Measurements from ENCODE around the gene PTH2. TPM values are rescaled to one million over a fixed set of nuclear protein-coding genes. Genes with fewer than 3 reads are reported as not detected.

PTH2 gene
- polyA plus RNA-seq, 1 donor from 2014 or later: not detected

GRCh38 chr19:49380391-49380790 lies 42.9 kb downstream of the PTH2 start:
- H2AFZ ChIP-seq (ENCODE audit: low read depth, low read length): no peak overlapping the region
- no peak overlapping the region for H3K27ac ChIP-seq (ENCODE audit: low read length)
- no peaks in the 10 kb centered on the region for H3K36me3 ChIP-seq (ENCODE audit: insufficient read depth, low read length)
- H3K4me2 ChIP-seq (ENCODE audit: low read length): no peak overlapping the region
- TF ChIP-seq EP300 (conservative IDR thresholded peaks at IDR 0.05; ENCODE audit: poor library complexity, severe bottlenecking) (no peak), MXI1 (conservative IDR thresholded peaks at IDR 0.05; ENCODE audit: poor library complexity, severe bottlenecking) (no peak), POLR2AphosphoS5 (IDR thresholded peaks at IDR 0.05) (no peak), RAD21 (conservative IDR thresholded peaks at IDR 0.05) (no peak), SMC3 (conservative IDR thresholded peaks at IDR 0.05; ENCODE audit: poor library complexity) (no peak)
- H3K79me2 ChIP-seq (replicated peaks; ENCODE audit: insufficient read depth, low read length): no peaks in the 10 kb centered on the region
- H3K9ac ChIP-seq (ENCODE audit: low read length): no peak overlapping the region
- H4K20me1 ChIP-seq (ENCODE audit: insufficient read depth): no peaks in the 10 kb centered on the region
- H3K4me3 ChIP-seq (ENCODE audit: low read length): no peak overlapping the region
- H3K9me2 ChIP-seq (ENCODE audit: insufficient read depth, low read length): no peaks in the 10 kb centered on the region
- no peaks in the 10 kb centered on the region for H3F3A ChIP-seq (ENCODE audit: insufficient read depth, low read length, poor library complexity, severe bottlenecking)
- no peaks in the 10 kb centered on the region for H3K27me3 ChIP-seq (ENCODE audit: insufficient read depth, low read depth, low read length)
- H3K9me3 ChIP-seq (ENCODE audit: low read length): no peaks in the 10 kb centered on the region

GRCh38 chr19:49378512-49378911 lies 44.7 kb downstream of the PTH2 start:
- no peak overlapping the region for H3K4me2 ChIP-seq (ENCODE audit: low read length)
- no peaks in the 10 kb centered on the region for H3F3A ChIP-seq (ENCODE audit: insufficient read depth, low read length, poor library complexity, severe bottlenecking)

More at GRCh38 chr19:49378512-49378911, 44.7 kb downstream of the PTH2 start:
- Histone ChIP-seq H3K9me2 (ENCODE audit: insufficient read depth, low read length) (no peaks in the 10 kb centered on the region), H3K4me3 (ENCODE audit: low read length) (no peak overlapping the region), H2AFZ (ENCODE audit: low read depth, low read length) (no peak overlapping the region), H4K20me1 (ENCODE audit: insufficient read depth) (no peaks in the 10 kb centered on the region), H3K9ac (ENCODE audit: low read length) (no peak overlapping the region), H3K79me2 (replicated peaks; ENCODE audit: insufficient read depth, low read length) (no peaks in the 10 kb centered on the region), H3K27me3 (ENCODE audit: insufficient read depth, low read depth, low read length) (no peaks in the 10 kb centered on the region), H3K27ac (ENCODE audit: low read length) (no peak overlapping the region), H3K9me3 (ENCODE audit: low read length) (no peaks in the 10 kb centered on the region), H3K36me3 (ENCODE audit: insufficient read depth, low read length) (no peaks in the 10 kb centered on the region)
- TF ChIP-seq RAD21 (conservative IDR thresholded peaks at IDR 0.05) (no peak), REST (IDR thresholded peaks at IDR 0.05; ENCODE audit: borderline replicate concordance) (no peak), EP300 (conservative IDR thresholded peaks at IDR 0.05; ENCODE audit: poor library complexity, severe bottlenecking) (no peak), MXI1 (conservative IDR thresholded peaks at IDR 0.05; ENCODE audit: poor library complexity, severe bottlenecking) (no peak), SMC3 (conservative IDR thresholded peaks at IDR 0.05; ENCODE audit: poor library complexity) (no peak), CTCF (IDR thresholded peaks at IDR 0.05; ENCODE audit: poor library complexity, severe bottlenecking) (no peak), TAF1 (IDR thresholded peaks at IDR 0.05; ENCODE audit: low read depth) (no peak)

All from neural cell (in vitro differentiated cells).